K562 (cell line): ENCODE results near the gene CSNK2A1. TPM values are rescaled to one million over a fixed set of nuclear protein-coding genes. Genes with fewer than 3 reads are reported as not detected.

Experiments used
- BCLAF1 ChIP-seq, 2 experiments: fragments of 450-650 bp in 1 of 2; IDR thresholded peaks; 2 replicates each; pipeline ENCODE4 v1.6.1; 2011 to 2017; ENCODE audit warnings: low read depth in 2 of 2, antibody characterized with exemption in 1 of 2, borderline replicate concordance in 1 of 2, low read length in 1 of 2, mild to moderate bottlenecking in 1 of 2, mixed read lengths in 1 of 2; ENCODE audit not compliant: control insufficient read depth in 1 of 2
- BHLHE40 ChIP-seq: IDR thresholded peaks from 2 replicates; pipeline ENCODE4 v1.6.1; 2011; ENCODE audit warnings: low read length, improper control_type of control experiment
- CBX2 ChIP-seq: fragments of 200-600 bp; sonication (generic); IDR thresholded peaks from one replicate; pipeline ENCODE4 v1.6.1; 2012; ENCODE audit warnings: mild to moderate bottlenecking, low read length, inconsistent platforms; ENCODE audit not compliant: insufficient read depth, poor library complexity, severe bottlenecking
- GABPB1 ChIP-seq: sonication (generic); formaldehyde crosslinking; IDR thresholded peaks from 2 replicates; pipeline ENCODE4 v1.8.0; 2022; ENCODE audit warnings: mild to moderate bottlenecking, missing genetic modification reagents
- HDAC3 ChIP-seq: fragments of 450-650 bp; IDR thresholded peaks from 2 replicates; pipeline ENCODE4 v1.6.1; 2018; ENCODE audit warnings: borderline replicate concordance, mild to moderate bottlenecking, moderate library complexity; ENCODE audit not compliant: partially characterized antibody
- IFI16 ChIP-seq: fragments of 250-450 bp; sonication (Bioruptor Pico); IDR thresholded peaks from 2 replicates; pipeline ENCODE4 v2.1.2; 2022; ENCODE audit warnings: mild to moderate bottlenecking, inconsistent platforms
- KHSRP ChIP-seq: fragments of 450-650 bp; IDR thresholded peaks from 2 replicates; pipeline ENCODE4 v1.6.1; 2017
- MAZ ChIP-seq, 2 experiments: fragments of 450-650 bp in 1 of 2; sonication (generic) in 1 of 2; formaldehyde crosslinking; IDR thresholded peaks in 1 of 2; conservative IDR thresholded peaks in 1 of 2; 2 replicates each; pipeline versions ENCODE4 v1.4.0 to v1.5.0; 2020; ENCODE audit warnings: mild to moderate bottlenecking in 1 of 2, missing genetic modification reagents in 1 of 2
- NONO ChIP-seq, 2 experiments: fragments of 200-400 bp in 1 of 2; fragments of 450-650 bp in 1 of 2; formaldehyde crosslinking in 1 of 2; IDR thresholded peaks; 2 replicates each; pipeline ENCODE4 v1.6.1; 2017; ENCODE audit warnings: low read depth in 2 of 2, mild to moderate bottlenecking in 2 of 2, moderate library complexity in 2 of 2, low read length in 1 of 2
- PBX2 ChIP-seq, 2 experiments: IDR thresholded peaks in 1 of 2; conservative IDR thresholded peaks in 1 of 2; 2 replicates each; pipeline ENCODE4 v1.6.1; 2016; ENCODE audit warnings: low read depth in 2 of 2, mild to moderate bottlenecking in 1 of 2, missing compliant biosample characterization in 1 of 2, missing genetic modification characterization in 1 of 2, moderate library complexity in 1 of 2
- RNF2 ChIP-seq: sonication (generic); IDR thresholded peaks from 2 replicates; pipeline ENCODE4 v1.6.1; 2016
- SMAD4 ChIP-seq: fragments of 250-450 bp; sonication (Bioruptor Pico); conservative IDR thresholded peaks from 2 replicates; pipeline ENCODE4 v1.8.0; 2021; ENCODE audit warnings: inconsistent platforms, mild to moderate bottlenecking, moderate library complexity
- SMARCA5 ChIP-seq: fragments of 450-650 bp; IDR thresholded peaks from 2 replicates; pipeline ENCODE4 v1.6.1; 2016
- SNRNP70 ChIP-seq: fragments of 200-400 bp; formaldehyde crosslinking; optimal IDR thresholded peaks from 2 replicates; pipeline ENCODE3; 2017; ENCODE audit warnings: low read depth, low read length
- TBP ChIP-seq: optimal IDR thresholded peaks from 2 replicates; pipeline ENCODE3; 2011; ENCODE audit warnings: low read depth, low read length, improper control_type of control experiment
- U2AF1 ChIP-seq: fragments of 200-400 bp; formaldehyde crosslinking; optimal IDR thresholded peaks from 2 replicates; pipeline ENCODE3; 2017; ENCODE audit warnings: mild to moderate bottlenecking, low read depth, low read length, moderate library complexity
- ZBTB7A ChIP-seq: IDR thresholded peaks from 2 replicates; pipeline ENCODE4 v1.6.1; 2011; ENCODE audit warnings: low read depth, mild to moderate bottlenecking, low read length, moderate library complexity, borderline replicate concordance; ENCODE audit not compliant: control insufficient read depth
- ZNF586 ChIP-seq: fragments of 450-650 bp; formaldehyde crosslinking; conservative IDR thresholded peaks from 2 replicates; pipeline ENCODE4 v1.4.0; 2020; ENCODE audit warnings: mild to moderate bottlenecking, moderate library complexity
- ZNF644 ChIP-seq: fragments of 200-800 bp; sonication (Bioruptor generic); IDR thresholded peaks from 2 replicates; pipeline ENCODE4 v1.6.1; 2016; ENCODE audit warnings: low read depth, missing genetic modification characterization, missing compliant biosample characterization
- ZNF695 ChIP-seq: fragments of 450-650 bp; formaldehyde crosslinking; IDR thresholded peaks from 2 replicates; pipeline ENCODE4 v1.4.0; 2020; ENCODE audit warnings: mild to moderate bottlenecking, moderate library complexity
- ZSCAN32 ChIP-seq: fragments of 450-650 bp; formaldehyde crosslinking; IDR thresholded peaks from 2 replicates; pipeline ENCODE4 v1.4.0; 2020; ENCODE audit warnings: mild to moderate bottlenecking, moderate library complexity
- ZZZ3 ChIP-seq: fragments of 450-650 bp; IDR thresholded peaks from 2 replicates; pipeline ENCODE4 v1.6.1; 2016; ENCODE audit warnings: antibody characterized with exemption, mild to moderate bottlenecking, moderate library complexity
- polyA plus RNA-seq, 8 experiments: library from polyadenylated mRNA; depleted of rRNA in 4 of 8; stranded (reverse) in 5 of 8; unstranded in 3 of 8; fragments of >200 nt; fragmentation: Nextera tagmentation in 2 of 8; fragmentation: Illumina TruSeq in 1 of 8; extraction: Ambion mirVana in 2 of 8; extraction: Trizol in 1 of 8; gene quantifications; 2 replicates each; pipeline versions ENCODE4 v1.2.1 to v1.2.3, GENCODE V29; 2011 to 2014; ENCODE audit warnings: inconsistent platforms in 1 of 8, missing spikeins in 1 of 8
- total RNA-seq, 7 experiments: library from RNA; depleted of rRNA in 6 of 7; stranded (reverse); fragments of >200 nt in 6 of 7; fragmentation: Illumina TruSeq in 2 of 7; extraction: Trizol in 2 of 7; gene quantifications; 2 replicates each; pipeline versions ENCODE4 v1.2.1 to v1.2.3, GENCODE V29; 2011 to 2021; ENCODE audit warnings: low replicate concordance in 1 of 7

The CSNK2A1 gene
- total and polyA plus RNA-seq, 9 of the 15 experiments (the other 6 are each of a cell fraction or from before 2014, with no cell fraction given), result 71.0 to 251 (median 103) TPM

- TF ChIP-seq PBX2 (CRISPR knock-in tag; IDR thresholded peaks at IDR 0.05; ENCODE audit: low read depth), result no peak
- TF ChIP-seq PBX2 (tag; conservative IDR thresholded peaks at IDR 0.05; ENCODE audit: low read depth), result no peak
- TF ChIP-seq BHLHE40, result peak; percentile 95
- TF ChIP-seq TBP, result peak; percentile 84
- no peak for TF ChIP-seq CBX2
- peak; percentile 78; the same call in 1 of the 2 replicates for TF ChIP-seq ZBTB7A
- TF ChIP-seq NONO (IDR thresholded peaks at IDR 0.05; ENCODE audit: low read depth in 2 of 2, low read length in 1 of 2), result 0 out of 4 replicates have a peak, but pooled peaks of 1 of the 2 experiments have one; percentile 60
- TF ChIP-seq MAZ (CRISPR knock-in tag; conservative IDR thresholded peaks at IDR 0.05 in 1 of 2, IDR thresholded peaks at IDR 0.05 in 1 of 2), result 0 out of 4 replicates have a peak, but pooled peaks of 1 of the 2 experiments have one; percentile 38
- TF ChIP-seq BCLAF1 (IDR thresholded peaks at IDR 0.05; ENCODE audit: borderline replicate concordance in 1 of 2, control insufficient read depth in 1 of 2, low read depth in 2 of 2, low read length in 1 of 2), result no peak
- TF ChIP-seq SNRNP70, result no peak
- TF ChIP-seq ZSCAN32, result no peak
- no peak for TF ChIP-seq ZNF644 (tag)
- TF ChIP-seq IFI16 (CRISPR knock-in tag), result no peak
- no peak for TF ChIP-seq KHSRP
- no peak for TF ChIP-seq RNF2
- TF ChIP-seq SMAD4 (CRISPR knock-in tag), result peak; percentile 72
- TF ChIP-seq GABPB1 (CRISPR knock-in tag), result no peak
- no peak for TF ChIP-seq ZNF695 (CRISPR knock-in tag)
- no peak for TF ChIP-seq U2AF1
- no peak for TF ChIP-seq ZZZ3
- TF ChIP-seq ZNF586 (CRISPR knock-in tag), result no peak
- no peak for TF ChIP-seq SMARCA5
- peak; percentile 92 for TF ChIP-seq HDAC3
Observed at GRCh38 chr20:462199-462991, 81.2 kb downstream of the CSNK2A1 start, which contains the start of gene TBC1D20 (continued).
